Left cardiac atrium (tissue), 4 donors: ENCODE measurements around the gene IP6K1. TPM values are rescaled to one million over a fixed set of nuclear protein-coding genes. Genes with fewer than 3 reads are reported as not detected.
A peak's percentile ranks its signal among the peaks of the same experiment; 100 is the strongest.
"Not testable (repeated sequence)": the region's sequence is repeated elsewhere in the genome, so short reads cannot be mapped to it uniquely, and the experiment has no call there.

Experiments used
- ATAC-seq, 2 donors: fragments of 200-7000 bp; cut with Tn5 transposase; one replicate each; pipeline ENCODE4 v1.9.1; 2020; ENCODE audit warnings: mild to moderate bottlenecking in 2 of 2, moderate library complexity in 2 of 2
- DNase-seq: peaks from one replicate; pipeline ENCODE4 v3.0.0-alpha.2; 2020
- intact Hi-C, 2 donors: fragments of 100-400 bp; cut with DNase I; formaldehyde crosslinking; loops; one replicate each; pipeline versions ENCODE4 v1.14.1 to v1.15.1; 2022 to 2023
- long read RNA-seq: library from polyadenylated mRNA; unstranded; transcript quantifications from one replicate; pipeline ENCODE4 v2.0.0, GENCODE V29; 2021
- total RNA-seq, 2 donors: library from RNA; stranded (reverse); fragmentation: NEBNext Ultra II Directional; extraction: Animal tissue kit (Norgen Biotek cat#: 25700); gene quantifications; one replicate each; pipeline ENCODE4 v1.2.1, GENCODE V29; 2021
- donor health status: DM: no; HTN: yes; CAD: no.
- donor health status: DM: no; HTN: yes; CAD: no; lungs with severe emphysema.
- donor health status: DM: yes; HTN: yes; CAD: no.
- donor health status: Dilated cardiomyopathy.

IP6K1 gene
- 10 to 100 TPM; 22.3 to 22.4 TPM for total RNA-seq
- long read RNA-seq, full-length matches to known transcripts, result 12 of 28 reads
- long read RNA-seq, partial matches to known transcripts, result 1 of 28 reads
- long read RNA-seq, other reads (novel, unspliced or antisense), result 15 of 28 reads

DNA sequence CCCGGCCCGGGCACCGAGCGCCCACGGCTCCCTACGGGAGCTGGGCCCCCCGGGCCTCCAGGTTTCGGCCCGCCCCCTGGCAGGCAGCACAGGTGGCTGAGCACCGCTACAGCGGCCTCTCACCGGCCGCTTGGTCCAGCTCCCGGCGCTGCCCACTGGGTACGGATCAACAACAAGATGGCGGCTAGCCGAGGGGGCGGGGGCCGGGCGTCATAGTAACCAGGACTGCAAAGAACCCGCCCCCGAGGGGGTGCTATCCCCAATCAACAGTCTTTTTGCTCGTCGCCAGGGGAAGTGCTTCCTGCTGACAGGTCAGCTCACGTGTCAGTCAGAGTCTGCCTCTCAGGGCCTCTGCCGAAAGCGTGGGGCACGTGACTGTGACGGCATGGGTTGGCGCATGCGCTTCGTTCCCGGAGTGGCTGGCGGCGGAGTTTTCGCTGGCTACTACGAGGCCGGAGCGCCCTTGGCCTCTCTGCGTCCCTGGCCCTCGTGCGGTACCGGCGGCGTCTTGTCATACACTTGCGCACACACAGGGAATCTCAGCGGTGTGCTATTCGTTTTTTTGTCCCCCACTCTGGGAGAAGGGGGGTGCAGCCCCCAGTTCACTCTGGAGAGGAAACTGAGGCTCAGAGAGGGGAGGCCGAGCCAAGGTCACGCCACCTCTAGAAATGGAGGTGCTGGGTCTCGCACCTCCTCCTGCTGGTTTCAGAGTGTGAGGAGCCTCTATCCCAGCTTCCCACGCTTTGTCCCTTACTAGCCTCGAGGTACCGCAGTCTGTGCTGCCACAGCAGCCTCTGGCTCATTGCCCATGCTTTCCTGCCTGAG is at the start of gene IP6K1:
IP6K1 (minus strand) TSS at position 186 of the 825 bp plus-strand sequence. CDS start 38,502 bp downstream, outside the sequence.
- ATAC-seq (peak; percentile 100), DNase-seq (peak; percentile 100)
- intact Hi-C loops, result no loop called here

DNA sequence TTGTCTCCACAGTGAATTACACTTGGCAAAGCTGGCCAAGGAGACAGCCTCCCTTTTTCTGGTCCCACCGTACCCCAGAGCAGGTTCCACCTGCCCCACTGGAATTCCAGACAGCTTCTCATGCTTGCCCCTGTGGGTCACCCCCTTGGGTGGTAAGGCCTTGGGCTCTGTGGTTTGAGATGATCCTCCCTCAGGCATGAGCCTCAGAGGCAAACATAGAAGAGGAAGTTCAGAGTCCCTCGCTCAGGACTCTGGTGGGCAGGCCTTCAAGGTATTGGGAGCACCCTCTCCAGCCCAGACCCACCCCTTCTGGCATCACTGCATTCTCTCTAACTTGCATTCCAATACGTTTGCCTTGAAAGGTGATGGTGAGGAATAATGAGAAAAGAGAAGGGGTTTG is 45.0 kb upstream of the IP6K1 start:
- no peak for ATAC-seq
- intact Hi-C loops, result no loop called here
- DNase-seq, result no peak

DNA sequence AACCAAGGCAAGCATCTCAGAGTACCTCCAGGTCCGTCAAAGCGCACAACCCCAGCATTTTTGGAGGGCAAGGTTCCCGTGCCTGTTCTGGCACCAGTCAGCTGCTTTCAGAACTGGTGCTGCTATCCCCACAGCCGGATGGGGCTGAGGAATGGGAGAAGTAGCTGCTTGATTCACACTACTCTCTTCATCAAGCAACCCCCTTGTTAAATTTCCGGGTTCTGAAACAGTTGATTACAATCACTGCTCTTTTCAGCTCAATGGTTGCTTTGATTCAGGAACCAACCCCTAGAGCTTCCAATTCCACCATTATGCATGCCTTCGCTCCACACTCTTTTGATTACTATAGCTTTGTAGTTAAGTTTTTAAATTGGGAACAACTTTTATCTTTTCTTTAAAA is 39.7 kb upstream of the IP6K1 start:
- intact Hi-C loops, result no loop called here

DNA sequence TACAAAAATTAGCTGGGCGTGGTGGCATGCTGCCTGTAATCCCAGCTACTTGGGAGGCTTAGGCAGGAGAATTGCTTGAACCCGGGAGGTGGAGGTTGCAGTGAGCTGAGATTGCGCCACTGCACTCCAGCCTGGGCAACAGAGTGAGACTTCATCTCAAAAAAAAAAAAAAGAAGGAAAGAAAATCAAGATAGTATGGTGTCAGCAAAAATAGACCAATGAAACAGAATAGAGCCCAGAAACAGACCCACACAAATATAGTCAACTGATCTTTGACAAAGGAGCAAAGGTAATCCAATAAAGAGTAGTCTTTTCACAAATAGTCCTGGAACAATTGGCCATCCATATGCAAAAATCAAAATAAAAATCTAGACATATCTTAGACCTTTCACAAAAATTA is 36.8 kb upstream of the IP6K1 start:
- intact Hi-C loops, DNase-seq, ATAC-seq: not testable (repeated sequence)

More for the DNA sequence above, 39.7 kb upstream of the IP6K1 start:
- DNase-seq (no peak), ATAC-seq (no peak)

DNA sequence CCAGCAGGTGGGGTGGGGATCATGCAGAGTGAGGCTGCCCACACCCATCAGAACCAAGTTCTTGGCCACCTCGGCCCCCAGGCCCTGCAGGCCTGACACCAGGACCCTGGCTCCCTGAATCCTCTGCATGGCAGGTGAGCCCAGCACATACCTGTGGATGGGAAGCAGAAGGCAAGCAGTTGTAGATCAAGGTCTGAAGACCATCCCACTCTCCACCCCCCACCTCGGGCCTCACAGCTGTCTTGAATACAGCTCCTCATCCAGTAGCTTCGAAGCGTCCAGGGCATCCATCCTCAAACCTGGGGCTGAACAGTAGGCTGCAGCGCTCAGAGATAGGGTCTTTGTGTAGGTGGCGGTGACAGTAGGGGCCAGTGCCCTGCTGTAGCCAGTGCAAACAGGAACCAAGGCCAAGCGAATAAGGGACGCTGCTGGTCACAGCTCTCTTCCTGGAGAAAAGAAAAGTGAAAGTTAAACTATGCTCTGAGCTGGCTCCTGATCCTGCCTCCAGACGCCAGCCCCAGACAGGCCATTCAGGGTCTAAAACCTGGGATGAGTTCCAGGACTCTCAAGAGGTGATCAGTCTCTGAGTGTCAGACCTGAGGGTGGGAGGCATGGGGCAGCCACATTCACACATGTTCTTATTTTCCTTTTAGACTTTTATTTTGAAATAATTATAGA is 27.3 kb upstream of the IP6K1 start, which contains the start of gene UBA7:
UBA7 (minus strand) TSS at position 457 of the 678 bp plus-strand sequence; CDS start at position 291, 166 bp downstream.
- peak; percentile 93 to 94 for ATAC-seq
- DNase-seq, result peak; percentile 63
- intact Hi-C loops, result no loop called here

DNA sequence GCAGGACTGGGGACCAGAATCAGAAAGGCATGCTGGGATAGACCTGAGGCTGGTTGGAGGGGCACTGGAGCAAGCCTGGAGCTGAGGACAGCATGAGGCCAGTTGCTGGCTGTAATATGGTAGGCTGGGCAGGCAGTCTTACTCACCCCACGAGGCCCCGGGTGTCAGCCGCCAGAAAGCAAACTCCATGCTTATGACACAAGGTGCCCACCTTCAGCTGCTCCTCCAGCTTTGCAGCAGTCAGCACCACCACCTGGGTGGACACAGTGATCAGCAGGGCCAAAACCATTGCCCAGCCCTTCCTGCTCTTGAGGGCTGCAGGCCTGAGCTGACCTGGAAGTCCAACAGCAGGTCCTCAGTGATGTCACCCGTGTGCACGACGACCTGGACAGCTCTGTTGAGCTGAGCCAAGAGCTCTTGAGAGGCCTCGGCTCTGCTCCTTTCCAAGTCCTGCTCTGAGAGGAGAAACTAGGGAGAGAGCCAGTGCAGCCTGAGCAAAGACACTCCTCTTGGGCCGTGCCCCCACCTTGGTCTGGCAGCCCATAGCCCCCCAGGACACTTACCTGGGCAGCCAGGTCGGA is 26.7 kb upstream of the IP6K1 start:
- ATAC-seq (peak; percentile 47 to 62), DNase-seq (no peak)
- intact Hi-C loops, result no loop called here

DNA sequence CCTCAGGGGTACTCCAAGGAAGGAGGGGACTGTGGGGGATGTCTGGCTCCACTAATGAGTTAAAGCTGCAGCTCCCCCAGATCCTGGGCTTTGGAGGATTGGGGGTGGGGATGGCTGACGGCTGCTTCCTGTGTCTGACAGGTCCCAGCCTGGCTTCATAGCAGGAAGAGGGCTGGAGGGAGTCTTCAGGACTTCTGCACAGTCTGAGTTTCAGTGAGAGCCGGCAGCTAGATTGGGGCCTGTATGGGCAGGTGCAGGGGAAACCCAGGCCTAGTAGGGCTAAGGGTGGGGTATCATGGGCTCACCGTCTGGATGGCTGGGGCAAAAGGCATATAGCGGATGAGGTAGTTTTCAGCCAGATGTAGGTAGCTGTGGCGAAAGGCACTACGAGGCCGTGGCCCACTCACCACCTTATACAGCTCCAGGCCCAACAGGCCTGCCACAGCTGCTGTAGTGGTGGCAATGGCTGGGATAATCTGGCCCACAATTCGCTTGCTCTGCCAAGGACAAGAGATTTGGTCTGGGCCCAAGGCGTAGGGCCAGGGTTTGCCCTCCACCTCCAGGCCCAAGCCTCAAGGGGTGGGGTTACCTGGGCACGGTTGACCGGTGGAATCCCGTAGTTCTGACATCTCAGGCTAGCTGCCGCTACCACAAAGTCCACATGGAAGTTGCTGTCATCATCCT is 21.2 kb upstream of the IP6K1 start:
- no peak for ATAC-seq
- DNase-seq, result no peak
- intact Hi-C loops, result no loop called here

DNA sequence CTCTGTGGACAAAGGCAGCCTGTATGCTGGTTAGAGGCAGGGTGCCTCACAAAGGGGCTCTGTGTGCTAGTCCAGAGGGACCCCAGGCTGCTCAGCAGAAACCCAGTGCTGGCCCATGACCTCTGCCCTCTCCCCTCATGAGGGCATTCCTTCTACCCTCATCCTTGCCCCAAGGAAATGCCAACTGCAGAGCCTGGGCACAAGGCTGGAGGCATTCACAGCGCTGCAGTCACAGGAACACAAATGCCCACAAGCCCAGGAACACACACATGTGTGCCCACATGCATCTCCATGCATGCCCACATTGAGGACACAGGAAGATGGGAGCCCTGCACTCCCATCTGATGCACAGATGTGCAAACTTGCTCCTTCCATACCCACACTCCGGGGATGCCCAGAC is 20.5 kb upstream of the IP6K1 start:
- intact Hi-C loops, result no loop called here
- DNase-seq (no peak), ATAC-seq (no peak)

DNA sequence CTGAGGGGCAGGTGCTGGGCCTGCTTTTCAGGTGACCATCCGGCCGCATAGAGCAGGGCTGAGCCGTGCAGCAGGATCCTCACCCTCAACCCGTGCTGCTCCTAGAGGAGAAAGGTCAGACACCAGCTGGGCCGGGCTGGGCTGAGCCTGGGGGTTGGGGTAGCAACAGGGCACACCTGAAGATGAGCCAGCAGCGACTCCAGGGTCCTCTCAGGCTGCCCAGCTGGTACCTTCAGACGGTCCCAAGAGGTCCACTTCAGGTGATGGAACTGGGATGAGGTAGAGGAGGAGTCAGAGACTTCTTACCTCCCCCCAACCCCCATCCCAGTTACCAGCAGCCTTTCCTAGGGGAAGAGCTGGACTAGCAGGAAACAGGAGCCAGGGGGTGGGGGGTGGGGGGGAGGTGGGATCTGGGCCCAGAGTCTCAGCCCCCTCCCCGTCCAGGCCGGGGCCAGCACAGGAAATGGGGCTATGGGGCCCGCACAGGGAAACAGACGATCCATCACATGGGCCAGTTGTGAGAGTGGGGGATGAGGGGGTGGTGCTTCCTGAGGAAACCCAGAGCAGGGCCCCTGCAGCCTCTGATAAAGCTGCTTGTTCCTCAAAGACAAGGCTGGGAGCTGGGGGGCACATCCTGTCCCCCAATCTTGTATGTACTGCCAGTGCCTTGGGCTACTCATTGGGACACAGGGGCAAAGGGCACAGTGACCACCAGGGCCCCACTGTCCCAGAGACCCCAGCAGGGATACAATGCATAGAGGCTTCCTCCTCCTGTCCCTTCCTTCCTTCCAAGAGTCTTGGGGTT is 19.8 kb upstream of the IP6K1 start:
- peak in 1 of 2 donors; percentile 7 for ATAC-seq
- intact Hi-C loops, result no loop called here
- peak; percentile 72 for DNase-seq

DNA sequence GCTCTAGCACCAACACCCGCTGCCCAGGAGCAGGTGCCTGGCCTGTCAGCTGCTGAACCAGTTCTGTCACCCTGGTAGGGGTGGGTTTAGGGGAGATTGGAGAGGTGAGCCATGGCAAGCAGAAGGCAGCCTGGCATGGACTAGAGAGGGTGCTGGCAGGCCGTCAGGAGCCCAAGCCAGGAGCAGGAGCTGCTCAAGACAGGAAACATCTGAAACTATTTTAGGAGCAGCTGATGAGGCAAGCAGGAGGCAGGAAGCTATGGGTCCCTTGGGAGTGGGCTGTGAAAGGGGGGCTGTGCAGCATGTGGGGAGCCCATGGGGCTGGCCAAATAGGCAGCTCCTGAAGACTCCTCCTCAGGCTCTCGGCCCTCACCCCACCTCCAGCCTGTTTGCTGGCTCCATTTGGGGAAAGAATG is 19.0 kb upstream of the IP6K1 start:
- intact Hi-C loops, result no loop called here
- ATAC-seq, result peak; percentile 42 to 58

DNA sequence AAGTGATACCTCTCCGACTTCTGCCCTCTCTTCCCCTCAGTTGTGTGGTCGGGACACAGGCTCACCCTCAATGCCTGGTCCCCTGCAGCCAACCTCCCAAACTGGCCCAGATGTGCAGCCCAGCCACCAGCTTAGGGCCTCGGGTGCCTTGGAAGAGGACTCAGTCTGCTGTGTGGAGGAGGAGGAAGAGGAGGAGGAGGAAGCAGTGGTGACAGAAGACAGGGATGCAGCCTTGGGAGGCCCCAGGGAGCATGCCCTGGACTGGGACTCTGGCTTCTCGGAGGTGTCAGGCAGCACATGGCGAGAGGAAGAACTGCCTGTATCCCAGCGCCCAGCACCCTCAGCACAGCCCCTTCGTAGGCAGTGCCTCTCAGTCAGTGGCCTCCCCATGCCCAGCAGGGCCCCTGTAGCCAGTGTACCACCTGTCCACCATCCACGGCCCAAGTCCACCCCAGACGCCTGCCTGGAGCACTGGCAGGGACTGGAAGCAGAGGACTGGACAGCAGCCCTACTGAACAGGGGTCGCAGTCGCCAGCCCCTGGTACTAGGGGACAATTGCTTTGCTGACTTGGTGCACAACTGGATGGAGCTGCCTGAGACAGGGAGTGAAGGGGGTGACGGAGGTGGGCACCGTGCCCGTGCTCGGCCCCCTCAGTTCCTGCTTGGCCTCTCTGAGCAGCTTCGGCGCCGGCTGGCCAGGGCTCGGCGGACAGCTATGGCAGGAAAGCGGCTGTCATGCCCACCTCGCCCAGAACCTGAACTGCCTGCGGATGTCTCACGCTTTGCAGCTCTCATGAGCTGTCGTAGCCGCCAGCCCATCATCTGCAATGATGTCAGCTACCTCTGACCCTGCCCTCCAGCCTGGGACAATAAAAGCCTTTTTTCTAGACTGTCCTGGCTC is 18.0 kb upstream of the IP6K1 start:
- no peak for ATAC-seq
- peak; percentile 58 for DNase-seq
- intact Hi-C loops, result loop anchor here in 1 of 2 donors (5.0 kb wide), 1 partner anchor 38 kb away; no protein-coding TSS in a partner anchor

More for the DNA sequence above, 19.0 kb upstream of the IP6K1 start:
- peak; percentile 89 for DNase-seq

DNA sequence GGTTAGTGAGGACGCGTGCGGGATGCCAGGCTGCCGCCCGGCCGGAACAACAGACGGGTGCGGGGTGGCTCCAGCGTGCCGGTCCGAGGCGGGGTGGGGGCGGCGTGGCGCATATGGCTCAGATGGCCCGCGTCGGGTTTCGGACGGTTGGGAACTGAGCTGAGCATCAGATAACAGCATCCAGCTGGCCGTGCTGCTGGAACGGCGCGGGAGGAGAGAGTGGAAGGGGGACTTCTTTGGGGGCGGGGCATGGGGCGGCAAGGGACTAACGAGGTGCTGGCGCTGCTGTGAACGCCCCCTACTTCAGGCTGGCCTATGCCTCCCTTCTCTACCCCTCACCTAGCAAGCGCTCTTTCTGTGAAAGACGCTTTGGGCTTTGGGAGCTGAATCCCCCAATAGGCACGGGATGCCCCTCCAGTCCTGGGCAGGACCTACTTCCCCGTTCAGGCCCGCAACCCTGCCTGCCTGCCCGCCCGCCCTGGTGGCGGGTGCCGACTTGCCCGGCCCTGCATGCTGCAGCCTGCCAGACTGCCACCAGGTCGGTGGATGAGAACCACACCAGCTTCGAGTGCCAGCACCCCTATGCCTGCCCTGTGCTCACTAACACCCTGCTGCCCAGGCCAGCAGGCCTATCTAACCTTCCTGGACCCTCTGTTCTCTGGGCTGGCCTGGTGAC is 17.3 kb upstream of the IP6K1 start:
- ATAC-seq (peak; percentile 6 to 13), DNase-seq (peak; percentile 39)
- intact Hi-C loops, result loop anchor here (1.0 to 5.0 kb wide), 3 partner anchors 36 to 103 kb away; no protein-coding TSS in a partner anchor

DNA sequence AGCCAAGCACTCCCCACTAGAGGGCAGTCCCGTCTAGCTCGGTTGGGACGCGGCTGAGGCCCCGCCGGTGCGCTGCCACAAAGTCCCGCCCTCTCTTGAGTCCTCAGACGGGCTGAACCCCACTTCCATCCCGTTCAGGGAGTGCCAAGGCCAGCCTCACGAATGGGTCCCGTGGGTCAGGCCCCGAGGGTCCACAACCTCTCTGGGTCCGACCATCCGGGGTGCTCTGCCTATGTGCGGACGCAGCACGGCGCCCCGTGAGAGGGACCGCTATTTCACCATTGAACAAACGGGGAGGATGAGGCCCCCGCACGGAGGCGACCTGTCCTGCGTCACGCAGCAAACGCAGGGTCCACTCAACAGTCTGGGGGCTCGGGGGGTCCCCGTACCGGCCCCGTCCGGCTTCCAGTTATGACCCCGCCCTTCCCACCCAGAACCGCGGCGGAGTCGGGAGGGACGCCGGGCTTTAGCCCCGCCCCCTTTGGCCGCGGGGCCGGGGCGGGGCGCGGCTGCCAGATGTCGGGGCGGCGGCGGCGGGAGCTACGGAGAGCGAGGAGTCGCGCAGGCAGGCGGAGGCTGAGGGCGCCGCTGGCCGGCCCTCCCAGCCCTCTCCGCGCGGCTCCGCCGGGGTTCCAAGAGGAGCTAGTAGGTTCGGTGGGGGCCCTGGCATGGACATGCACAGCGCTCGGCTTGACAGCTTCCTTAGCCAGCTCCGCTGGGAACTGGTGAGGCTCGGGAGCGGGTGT is 16.6 kb upstream of the IP6K1 start, which contains the start of gene INKA1:
INKA1 (plus strand) TSS at position 543 of the 746 bp plus-strand sequence; CDS start at position 675, 132 bp downstream.
- intact Hi-C loops, result loop anchor here (1.0 to 5.0 kb wide), 3 partner anchors 36 to 104 kb away; no protein-coding TSS in a partner anchor
- ATAC-seq, result peak; percentile 84 to 87
- peak; percentile 93 for DNase-seq

DNA sequence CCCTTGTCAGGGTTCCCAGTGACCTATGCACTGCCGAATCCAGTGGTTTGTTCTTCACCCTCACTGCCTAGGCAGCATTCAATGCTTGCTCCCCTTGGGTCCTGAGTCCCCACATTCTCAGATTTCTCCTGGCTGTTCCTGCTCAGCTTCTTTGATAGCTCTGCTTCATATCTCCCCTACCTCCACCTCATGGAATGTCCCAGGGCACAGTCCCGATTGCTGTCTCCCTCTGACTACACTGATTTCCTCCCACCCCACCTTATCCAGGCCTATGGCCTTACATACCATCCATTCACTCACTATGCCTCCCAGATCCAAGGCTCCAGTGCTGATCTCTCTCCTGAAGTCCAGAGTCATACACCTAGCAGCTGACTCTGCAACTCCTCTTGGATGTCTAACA is 14.8 kb upstream of the IP6K1 start:
- ATAC-seq (no peak), DNase-seq (no peak)
- intact Hi-C loops, result loop anchor here in 1 of 2 donors (5.0 kb wide), 1 partner anchor 41 kb away; no protein-coding TSS in a partner anchor

DNA sequence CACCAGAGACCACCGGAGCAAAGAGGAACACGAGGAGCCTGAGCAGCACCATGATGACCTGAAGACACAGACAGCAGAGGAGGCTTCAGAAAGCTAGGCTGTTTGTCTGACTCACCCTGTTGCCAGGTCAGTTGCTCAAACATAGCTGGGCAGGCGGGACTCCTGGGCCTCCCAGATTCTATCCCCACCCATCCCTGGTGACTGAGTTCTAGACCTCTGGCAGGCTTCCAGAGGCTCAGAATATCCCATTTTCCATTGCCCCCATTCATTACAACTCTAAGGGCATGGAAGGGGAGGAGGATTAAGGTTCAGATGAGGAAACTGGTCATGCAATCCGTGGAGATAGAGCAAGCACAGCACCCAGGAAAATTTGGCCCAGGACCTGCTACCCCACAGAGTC is 13.4 kb upstream of the IP6K1 start, which contains the start of gene CDHR4:
CDHR4 (minus strand) TSS at position 113 of the 400 bp plus-strand sequence; CDS start at position 52, 61 bp downstream.
- DNase-seq, result peak; percentile 64
- peak in 1 of 2 donors; percentile 11 for ATAC-seq
- intact Hi-C loops, result loop anchor here in 1 of 2 donors (5.0 kb wide), 1 partner anchor 43 kb away; no protein-coding TSS in a partner anchor
